Mesothelial cell of epicardium (in vitro differentiated cells): ENCODE data around the gene TMEM143. TPM values are rescaled to one million over a fixed set of nuclear protein-coding genes. Genes with fewer than 3 reads are reported as not detected.

Source experiments
- DNase-seq, 2 experiments: peaks; one replicate each; pipeline ENCODE4 v3.0.0; 2021; ENCODE audit warnings: low spot score in 2 of 2; ENCODE audit not compliant: unreplicated experiment in 2 of 2
- H3K27ac Mint-ChIP-seq: 2 replicates; pipeline ENCODE4 v1.8.0; 2021; ENCODE audit warnings: mixed read lengths
- H3K27me3 Mint-ChIP-seq: 2 replicates; pipeline ENCODE4 v1.8.0; 2021; ENCODE audit warnings: low read depth, mixed read lengths
- H3K36me3 Mint-ChIP-seq: 2 replicates; pipeline ENCODE4 v1.8.0; 2021; ENCODE audit warnings: mixed read lengths
- H3K4me1 Mint-ChIP-seq: 2 replicates; pipeline ENCODE4 v1.8.0; 2021; ENCODE audit warnings: mixed read lengths
- H3K4me3 Mint-ChIP-seq: 2 replicates; pipeline ENCODE4 v1.8.0; 2021; ENCODE audit warnings: mild to moderate bottlenecking, moderate library complexity, mixed read lengths
- H3K9me3 Mint-ChIP-seq: 2 replicates; pipeline ENCODE4 v1.8.0; 2021; ENCODE audit warnings: mixed read lengths
- total RNA-seq: library from RNA; stranded (reverse); gene quantifications from 3 replicates; pipeline ENCODE4 v1.2.1, GENCODE V29; 2021
- TF ChIP-seq, protein P1 (sequence below): fragments of 200-600 bp; sonication (generic); IDR thresholded peaks from one replicate; pipeline ENCODE4 v1.5.0; 2021; ENCODE audit warnings: antibody characterized with exemption; ENCODE audit not compliant: unreplicated experiment

The TMEM143 gene
- total RNA-seq, 1 donor from 2014 or later = 11.7 TPM

DNA sequence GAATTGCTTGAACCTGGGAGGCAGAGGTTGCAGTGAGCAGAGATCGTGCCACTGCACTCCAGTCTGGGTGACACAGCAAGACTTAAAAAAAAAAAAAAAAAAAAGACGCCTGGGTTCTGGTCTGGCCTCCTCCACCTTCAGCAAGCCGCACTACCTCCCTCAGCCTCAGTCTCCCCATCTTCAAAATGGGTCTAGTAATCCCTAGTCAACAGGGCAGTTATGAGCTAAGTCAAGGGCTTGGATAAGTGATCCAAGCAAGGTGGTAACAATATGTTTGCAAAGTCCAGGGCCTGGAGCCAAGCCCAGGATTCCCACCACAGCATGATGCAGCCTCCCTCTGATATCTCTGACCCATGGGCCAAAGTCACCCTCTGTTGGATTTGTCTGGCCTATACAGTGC lies 23.2 kb upstream of the TMEM143 start:
- H3K4me1 Mint-ChIP-seq = peaks cover 12% of the 10 kb centered on the region
- H3K36me3 Mint-ChIP-seq = peaks cover 37% of the 10 kb centered on the region

DNA sequence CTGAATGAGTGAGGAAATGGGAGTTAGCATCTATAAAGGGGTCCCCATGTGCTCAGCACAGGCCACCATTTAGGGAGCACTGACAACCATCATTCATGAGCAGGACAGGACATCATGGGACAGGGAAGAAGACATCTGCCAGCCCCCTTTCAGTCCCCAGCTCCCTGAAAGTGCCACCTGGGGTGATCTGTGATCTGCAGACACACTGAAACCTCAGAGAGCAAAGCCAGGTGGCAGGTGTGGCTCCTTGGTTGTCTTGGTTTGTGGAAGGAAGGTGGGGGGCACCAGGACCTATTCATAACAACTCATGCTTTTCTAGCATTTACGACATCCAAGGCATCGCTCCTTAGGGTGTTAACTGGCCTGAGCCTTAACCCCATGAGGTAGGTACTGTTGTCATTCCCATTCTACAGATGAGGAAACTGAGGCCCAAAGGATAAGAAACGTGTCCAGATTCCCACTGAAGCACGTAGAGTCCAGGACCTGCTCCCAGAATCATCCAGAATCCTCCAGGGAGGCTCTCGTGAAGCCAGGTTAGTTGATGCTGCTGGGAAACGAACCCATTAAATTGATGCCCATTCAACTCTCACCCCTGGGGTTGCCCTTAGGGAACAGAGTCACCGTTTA lies 21.8 kb upstream of the TMEM143 start:
- H3K9me3 Mint-ChIP-seq = no peaks in the 10 kb centered on the region
- H3K4me3 Mint-ChIP-seq = no peak overlapping the region
- peaks cover 10% of the 10 kb centered on the region for H3K4me1 Mint-ChIP-seq
- DNase-seq = no peak
- peaks cover 44% of the 10 kb centered on the region for H3K36me3 Mint-ChIP-seq
- no peaks in the 10 kb centered on the region for H3K27me3 Mint-ChIP-seq
- TF ChIP-seq, protein P1, sequence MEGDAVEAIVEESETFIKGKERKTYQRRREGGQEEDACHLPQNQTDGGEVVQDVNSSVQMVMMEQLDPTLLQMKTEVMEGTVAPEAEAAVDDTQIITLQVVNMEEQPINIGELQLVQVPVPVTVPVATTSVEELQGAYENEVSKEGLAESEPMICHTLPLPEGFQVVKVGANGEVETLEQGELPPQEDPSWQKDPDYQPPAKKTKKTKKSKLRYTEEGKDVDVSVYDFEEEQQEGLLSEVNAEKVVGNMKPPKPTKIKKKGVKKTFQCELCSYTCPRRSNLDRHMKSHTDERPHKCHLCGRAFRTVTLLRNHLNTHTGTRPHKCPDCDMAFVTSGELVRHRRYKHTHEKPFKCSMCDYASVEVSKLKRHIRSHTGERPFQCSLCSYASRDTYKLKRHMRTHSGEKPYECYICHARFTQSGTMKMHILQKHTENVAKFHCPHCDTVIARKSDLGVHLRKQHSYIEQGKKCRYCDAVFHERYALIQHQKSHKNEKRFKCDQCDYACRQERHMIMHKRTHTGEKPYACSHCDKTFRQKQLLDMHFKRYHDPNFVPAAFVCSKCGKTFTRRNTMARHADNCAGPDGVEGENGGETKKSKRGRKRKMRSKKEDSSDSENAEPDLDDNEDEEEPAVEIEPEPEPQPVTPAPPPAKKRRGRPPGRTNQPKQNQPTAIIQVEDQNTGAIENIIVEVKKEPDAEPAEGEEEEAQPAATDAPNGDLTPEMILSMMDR = no peak
- no peak overlapping the region for H3K27ac Mint-ChIP-seq

More for the DNA sequence above, 23.2 kb upstream of the TMEM143 start:
- Mint-ChIP-seq H3K4me3 (no peak overlapping the region), H3K27ac (no peak overlapping the region), H3K27me3 (no peaks in the 10 kb centered on the region), H3K9me3 (no peaks in the 10 kb centered on the region)
- no peak for DNase-seq
- TF ChIP-seq, protein P1 = no peak

DNA sequence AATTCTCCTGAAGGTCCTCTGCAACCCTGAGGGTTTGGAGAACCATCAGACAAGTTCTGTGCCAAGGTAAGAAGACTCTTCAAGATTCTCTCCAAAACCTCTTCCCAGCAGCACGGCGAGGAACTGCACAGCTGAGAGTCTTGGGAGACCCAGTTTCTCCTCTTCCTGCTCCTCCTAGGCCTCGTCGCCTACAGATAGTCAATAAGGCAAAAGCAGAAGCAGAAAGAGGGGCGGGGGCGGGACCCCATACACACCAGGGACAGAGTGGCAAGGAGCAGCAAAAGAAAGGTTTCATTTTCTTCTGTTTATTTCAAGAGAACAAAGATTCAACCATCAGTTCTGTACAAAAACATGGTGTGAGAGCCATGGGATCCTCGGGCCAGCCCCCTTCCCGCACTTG lies 18.5 kb upstream of the TMEM143 start:
- DNase-seq = no peak
- H3K4me1 Mint-ChIP-seq = no peaks in the 10 kb centered on the region
- H3K9me3 Mint-ChIP-seq = no peaks in the 10 kb centered on the region
- TF ChIP-seq, protein P1 = no peak
- H3K4me3 Mint-ChIP-seq = no peak overlapping the region
- peaks cover 33% of the 10 kb centered on the region for H3K36me3 Mint-ChIP-seq
- no peaks in the 10 kb centered on the region for H3K27me3 Mint-ChIP-seq
- no peak overlapping the region for H3K27ac Mint-ChIP-seq

DNA sequence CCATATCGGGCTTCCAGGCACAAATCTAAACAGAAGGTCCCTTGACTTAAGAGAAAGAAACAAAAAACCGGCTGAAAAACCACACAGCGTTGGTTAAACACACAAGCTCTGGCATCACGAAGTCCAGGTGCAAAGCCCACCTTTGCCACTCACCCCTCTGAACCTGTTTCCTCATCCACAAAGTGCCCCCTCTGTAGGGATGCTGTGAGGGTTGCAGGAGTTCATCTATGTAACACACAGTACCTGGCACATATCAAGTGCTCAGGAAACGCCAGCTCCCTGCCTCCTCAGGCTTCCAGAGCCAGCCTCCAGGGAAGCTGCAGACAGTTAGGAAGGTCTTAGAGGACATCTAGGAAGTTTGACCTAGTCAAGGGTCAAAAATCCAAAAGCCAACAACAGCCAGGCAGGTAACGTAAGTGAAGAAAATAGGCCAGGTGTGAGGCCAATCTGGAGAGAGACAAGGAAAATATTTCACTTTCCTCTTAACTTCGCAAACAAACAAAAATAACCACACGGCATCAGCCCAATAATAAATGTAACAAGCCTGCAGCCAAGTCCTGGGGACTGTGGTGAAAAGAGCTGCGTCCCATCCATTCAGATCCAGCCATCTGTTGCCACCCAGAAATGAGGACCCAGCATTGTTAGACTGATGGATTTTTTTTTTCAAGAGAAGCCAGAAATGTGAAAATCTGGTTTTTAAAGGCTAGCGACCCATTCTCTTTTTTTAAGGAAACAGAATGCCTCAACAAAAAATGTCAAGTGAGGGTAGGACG lies 17.6 kb upstream of the TMEM143 start:
- H3K4me1 Mint-ChIP-seq = no peaks in the 10 kb centered on the region
- peaks cover 30% of the 10 kb centered on the region for H3K36me3 Mint-ChIP-seq
- no peak overlapping the region for H3K4me3 Mint-ChIP-seq
- TF ChIP-seq, protein P1 = no peak
- H3K27me3 Mint-ChIP-seq = no peaks in the 10 kb centered on the region
- DNase-seq = no peak
- H3K9me3 Mint-ChIP-seq = no peaks in the 10 kb centered on the region
- no peak overlapping the region for H3K27ac Mint-ChIP-seq

DNA sequence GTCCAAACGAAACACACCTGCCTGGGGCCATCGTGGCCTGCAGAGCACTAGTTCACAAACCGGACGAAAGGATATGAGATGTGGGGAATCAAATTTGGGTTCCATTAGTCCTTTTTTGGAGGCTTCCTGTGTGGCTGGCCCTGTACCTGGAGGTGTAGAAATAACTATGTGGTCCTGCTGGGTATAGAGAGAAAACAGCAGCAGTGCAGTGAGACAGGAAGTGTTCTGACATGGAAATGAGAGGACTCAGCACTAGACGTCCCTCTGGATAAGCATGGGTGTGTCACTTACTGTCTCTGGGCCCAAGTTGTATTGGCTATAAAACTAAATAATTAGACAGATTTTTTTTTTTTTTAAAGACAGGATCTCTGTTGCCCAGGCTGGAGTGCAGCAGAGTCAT lies 15.3 kb upstream of the TMEM143 start:
- H3K27ac Mint-ChIP-seq = no peak overlapping the region
- H3K4me3 Mint-ChIP-seq = no peak overlapping the region
- H3K27me3 Mint-ChIP-seq = no peaks in the 10 kb centered on the region
- H3K9me3 Mint-ChIP-seq = no peaks in the 10 kb centered on the region
- DNase-seq = no peak
- H3K4me1 Mint-ChIP-seq = no peaks in the 10 kb centered on the region
- peaks cover 19% of the 10 kb centered on the region for H3K36me3 Mint-ChIP-seq
- TF ChIP-seq, protein P1 = no peak
